HAP-1 (cell line): ENCODE results near the gene CMPK1.
"Not testable (repeated sequence)": the region's sequence is repeated elsewhere in the genome, so short reads cannot be mapped to it uniquely, and the experiment has no call there.

Experiments
- DNase-seq, 2 experiments: peaks; one replicate each; pipeline ENCODE4 v3.0.0-alpha.2; 2016 to 2020; ENCODE audit warnings: low spot score in 2 of 2
- H3K27me3 ChIP-seq: fragments of 250-450 bp; sonication (Bioruptor Pico); 2 replicates; pipeline ENCODE4 v1.5.1; 2020; ENCODE audit warnings: low read depth, mild to moderate bottlenecking, moderate library complexity
- H3K36me3 ChIP-seq: fragments of 250-450 bp; sonication (Bioruptor Pico); replicated peaks from 2 replicates; pipeline ENCODE4 v1.5.1; 2020; ENCODE audit warnings: mild to moderate bottlenecking
- H3K4me1 ChIP-seq: fragments of 250-450 bp; sonication (Bioruptor Pico); 2 replicates; pipeline ENCODE4 v1.5.1; 2020; ENCODE audit warnings: mild to moderate bottlenecking
- H3K4me3 ChIP-seq: fragments of 250-450 bp; sonication (Bioruptor Pico); 2 replicates; pipeline ENCODE4 v1.5.1; 2020; ENCODE audit warnings: mild to moderate bottlenecking, moderate library complexity
- H3K9me3 ChIP-seq: fragments of 250-450 bp; sonication (Bioruptor Pico); 2 replicates; pipeline ENCODE4 v1.5.1; 2020; ENCODE audit warnings: mild to moderate bottlenecking, moderate library complexity
- in situ Hi-C: fragments of 300-500 bp; cut with MboI; formaldehyde crosslinking; loops from 3 replicates; pipeline ENCODE4 v1.14.3; 2020; ENCODE audit warnings: low sequenced_read_pairs, inconsistent platforms, mixed read lengths

The CMPK1 gene

DNA sequence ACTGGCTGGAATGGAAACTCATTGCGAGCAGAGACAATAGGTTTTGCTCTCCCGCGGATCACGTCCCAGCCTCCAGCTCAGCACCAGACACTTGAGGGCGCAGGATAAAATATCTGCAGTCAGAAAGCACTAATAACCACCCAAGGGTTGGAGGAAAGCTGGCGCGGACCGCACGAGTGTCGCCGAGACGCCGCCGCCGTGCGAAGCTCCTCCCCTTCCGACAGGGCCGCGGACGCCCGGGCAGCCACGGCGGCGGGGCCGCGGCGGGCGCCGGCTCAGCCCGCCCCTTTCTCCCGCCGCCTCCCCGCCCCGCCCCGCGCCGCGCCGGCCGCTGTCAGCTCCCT lies at the start of gene CMPK1:
Gene CMPK1 (plus strand): TSS at position 213 of the 344 bp plus-strand sequence. CDS start 156 bp downstream, outside the sequence.
- H3K9me3 ChIP-seq: no peaks in the 10 kb centered on the region

DNA sequence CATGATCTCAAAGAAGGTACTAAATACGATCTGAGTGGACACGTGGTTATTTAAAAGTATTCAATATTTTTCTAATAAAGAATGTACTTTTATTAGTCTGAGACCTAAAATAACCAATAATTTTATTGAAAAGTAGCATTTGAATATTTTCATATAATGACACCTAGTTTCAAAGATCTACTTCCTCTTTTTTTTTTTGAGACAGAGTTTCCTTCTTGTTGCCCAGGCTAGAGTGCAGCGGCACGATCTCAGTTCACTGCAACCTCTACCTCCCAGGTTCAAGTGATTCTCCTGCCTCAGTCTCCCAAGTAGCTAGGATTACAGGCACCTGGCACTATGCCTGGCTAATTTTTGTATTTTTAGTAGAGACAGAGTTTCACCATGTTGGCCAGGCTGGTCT lies 45.5 kb upstream of the CMPK1 start:
- H3K4me1 ChIP-seq, H3K9me3 ChIP-seq, DNase-seq, in situ Hi-C loops, H3K27me3 ChIP-seq, H3K4me3 ChIP-seq: not testable (repeated sequence)
- H3K36me3 ChIP-seq: peaks cover 50% of the 10 kb centered on the region

More for the DNA sequence above, at the start of gene CMPK1:
- in situ Hi-C loops: no loop called here
- H3K36me3 ChIP-seq: no peaks in the 10 kb centered on the region; the same call in 1 of the 2 replicates
- peak; percentile 90 for DNase-seq
- peaks cover 3% of the 10 kb centered on the region for H3K4me1 ChIP-seq
- H3K27me3 ChIP-seq: no peaks in the 10 kb centered on the region
- H3K4me3 ChIP-seq: peak within 1 kb of the TSS; percentile 93

GRCh38 chr1:47294863-47295262 lies 38.7 kb upstream of the CMPK1 start:
- DNase-seq, H3K27me3 ChIP-seq, H3K4me1 ChIP-seq, in situ Hi-C loops, H3K4me3 ChIP-seq, H3K9me3 ChIP-seq: not testable (repeated sequence)
- H3K36me3 ChIP-seq: peaks cover 53% of the 10 kb centered on the region

GRCh38 chr1:47295579-47295978 lies 38.0 kb upstream of the CMPK1 start:
- no peaks in the 10 kb centered on the region for H3K4me1 ChIP-seq
- in situ Hi-C loops: no loop called here
- H3K4me3 ChIP-seq: no peak overlapping the region
- DNase-seq: no peak
- no peaks in the 10 kb centered on the region for H3K27me3 ChIP-seq
- peaks cover 61% of the 10 kb centered on the region for H3K36me3 ChIP-seq
- H3K9me3 ChIP-seq: no peaks in the 10 kb centered on the region

DNA sequence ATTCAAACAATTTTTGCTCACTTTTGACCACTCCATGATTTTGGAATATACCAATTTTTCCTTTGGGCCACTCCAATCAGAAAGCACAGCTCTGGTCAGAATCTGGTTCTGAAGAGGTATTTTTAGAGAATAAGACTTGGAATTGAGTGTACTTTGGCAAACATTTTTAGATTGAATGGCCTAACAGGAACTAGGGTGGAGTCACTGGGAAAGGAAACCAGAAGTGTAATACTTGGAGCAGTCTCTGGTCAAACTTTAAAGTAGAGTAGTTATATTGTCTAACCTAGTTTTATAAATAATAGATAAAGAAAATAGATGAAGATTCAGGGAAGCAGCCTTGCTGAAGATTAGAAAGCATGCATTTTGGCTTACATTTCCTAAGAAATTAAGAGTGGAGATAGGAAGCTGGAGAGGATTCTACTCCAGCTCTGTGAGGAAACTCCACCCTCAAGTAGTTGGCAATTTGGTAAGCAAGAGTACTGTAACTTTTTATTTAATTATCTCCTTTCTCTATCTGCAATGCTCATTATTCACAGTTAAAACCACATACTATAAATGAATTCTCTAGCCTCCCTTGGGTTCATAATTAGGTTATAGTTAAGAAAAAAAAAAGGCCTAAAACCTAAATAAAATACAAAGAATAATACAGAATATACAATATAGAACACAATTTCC lies 35.4 kb upstream of the CMPK1 start:
- Histone ChIP-seq H3K4me1 (no peaks in the 10 kb centered on the region), H3K36me3 (peaks cover 74% of the 10 kb centered on the region), H3K4me3 (no peak overlapping the region), H3K9me3 (no peaks in the 10 kb centered on the region), H3K27me3 (no peaks in the 10 kb centered on the region)
- no peak for DNase-seq
- in situ Hi-C loops: no loop called here

DNA sequence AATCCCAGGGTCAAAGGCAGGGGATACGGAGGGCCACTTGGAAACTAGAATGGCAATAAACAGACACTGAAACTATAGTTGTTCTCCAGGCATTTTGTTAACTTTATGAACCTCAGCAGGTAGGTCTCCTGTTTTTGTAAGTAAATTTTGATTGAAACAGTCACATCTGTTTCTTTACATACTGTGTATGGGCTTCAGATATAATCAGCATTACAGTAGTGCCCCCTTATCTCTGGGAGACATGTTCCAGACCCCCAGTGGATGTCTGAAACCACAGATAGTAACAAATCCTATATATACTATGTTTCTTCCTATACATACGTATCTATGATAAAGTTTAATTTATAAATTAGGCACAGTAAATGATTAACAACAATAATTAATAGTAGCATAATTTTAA lies 31.1 kb upstream of the CMPK1 start:
- Histone ChIP-seq H3K4me3 (no peak overlapping the region), H3K9me3 (no peaks in the 10 kb centered on the region), H3K4me1 (peaks cover 9% of the 10 kb centered on the region), H3K27me3 (no peaks in the 10 kb centered on the region), H3K36me3 (peaks cover 78% of the 10 kb centered on the region)
- in situ Hi-C loops: no loop called here
- DNase-seq: no peak

GRCh38 chr1:47309427-47309826 lies 24.2 kb upstream of the CMPK1 start:
- H3K4me1 ChIP-seq: peaks cover 15% of the 10 kb centered on the region
- H3K4me3 ChIP-seq: no peak overlapping the region
- H3K27me3 ChIP-seq: no peaks in the 10 kb centered on the region
- H3K36me3 ChIP-seq: peaks cover 56% of the 10 kb centered on the region
- DNase-seq: no peak
- in situ Hi-C loops: no loop called here
- no peaks in the 10 kb centered on the region for H3K9me3 ChIP-seq

DNA sequence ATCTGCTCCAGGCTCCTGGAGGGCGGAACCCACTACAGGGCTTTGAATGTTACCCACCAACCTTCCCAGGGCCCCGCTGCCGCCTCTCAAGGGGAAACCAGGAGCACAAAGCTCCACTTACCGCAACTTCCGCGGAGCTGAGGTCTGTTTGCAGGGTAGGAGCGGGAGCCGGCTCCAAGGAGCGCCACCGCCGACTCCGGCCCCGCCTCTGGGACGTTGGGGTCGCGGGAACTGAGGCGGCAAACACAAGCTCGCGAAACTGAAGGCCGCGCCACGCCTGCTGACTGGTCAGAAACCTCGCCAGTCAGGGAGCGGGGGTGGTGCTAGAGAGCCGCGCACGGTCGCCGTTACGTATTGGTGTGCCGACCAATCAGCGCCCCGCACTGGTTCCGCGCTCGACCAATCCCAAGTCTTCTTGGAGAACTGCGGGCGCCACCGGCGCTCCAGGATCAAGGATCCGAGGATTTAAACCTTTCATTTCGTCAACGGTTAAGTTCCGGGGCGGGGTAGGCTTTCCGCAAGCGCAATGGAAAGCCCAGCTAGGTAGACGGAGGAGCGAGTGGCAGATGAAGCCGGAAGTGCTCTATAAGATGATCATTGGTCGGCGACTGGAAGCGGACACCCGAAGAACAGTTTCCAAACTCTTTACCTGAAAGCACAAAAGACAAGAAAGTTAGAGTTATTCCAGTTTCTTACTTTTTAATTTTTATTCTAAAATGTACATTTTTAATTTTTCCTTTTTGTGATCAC lies 19.5 kb upstream of the CMPK1 start, which contains the start of gene STIL:
Gene STIL (minus strand): TSS at position 233 of the 750 bp plus-strand sequence. CDS start 3,828 bp downstream, outside the sequence.
- H3K4me1 ChIP-seq: peaks cover 5% of the 10 kb centered on the region
- H3K36me3 ChIP-seq: peaks cover 22% of the 10 kb centered on the region
- H3K4me3 ChIP-seq: peak within 1 kb of the TSS; percentile 85
- DNase-seq: peak; percentile 99
- in situ Hi-C loops: no loop called here
- H3K9me3 ChIP-seq: no peaks in the 10 kb centered on the region
- H3K27me3 ChIP-seq: no peaks in the 10 kb centered on the region

DNA sequence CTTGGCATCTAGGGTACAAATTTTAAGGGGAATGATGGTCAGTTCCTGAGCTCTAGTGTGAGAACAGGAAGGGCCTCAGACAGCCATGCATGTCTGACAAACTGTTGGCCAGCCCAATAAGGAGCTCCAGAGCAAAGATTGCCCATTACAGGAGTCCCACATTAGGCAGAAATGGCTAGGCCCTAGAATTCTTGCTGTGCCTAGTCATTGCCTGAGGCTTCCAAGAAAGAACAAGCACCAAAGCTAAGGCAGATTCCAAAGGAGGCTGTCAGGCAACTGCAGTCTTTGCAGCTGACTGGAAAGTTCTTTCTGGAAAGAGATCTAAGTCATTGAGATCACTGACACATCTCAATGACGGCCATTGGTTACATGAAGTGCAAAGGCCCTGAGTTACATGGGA lies 15.7 kb upstream of the CMPK1 start:
- Histone ChIP-seq H3K27me3 (no peaks in the 10 kb centered on the region), H3K36me3 (no peaks in the 10 kb centered on the region), H3K4me1 (no peaks in the 10 kb centered on the region; the same call in 1 of the 2 replicates), H3K9me3 (no peaks in the 10 kb centered on the region), H3K4me3 (no peak overlapping the region)
- in situ Hi-C loops: no loop called here
- DNase-seq: no peak

DNA sequence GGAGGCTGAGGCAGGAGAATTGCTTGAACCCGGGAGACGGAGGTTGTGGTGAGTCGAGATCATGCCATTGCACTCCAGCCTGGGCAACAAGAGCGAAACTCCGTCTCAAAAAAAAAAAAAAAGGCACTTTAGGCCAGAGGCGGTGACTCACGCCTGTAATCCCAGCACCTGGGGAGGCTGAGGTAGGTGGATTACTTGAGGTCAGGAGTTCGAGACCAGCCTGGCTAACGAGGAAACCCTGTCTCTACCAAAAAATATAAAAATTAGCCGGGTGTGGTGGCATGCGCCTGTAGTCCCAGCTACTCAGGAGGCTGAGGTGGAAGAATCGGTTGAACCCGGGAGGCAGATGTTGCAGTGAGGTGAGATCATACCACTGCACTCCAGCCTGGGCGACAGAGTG lies 13.6 kb upstream of the CMPK1 start:
- H3K27me3 ChIP-seq, in situ Hi-C loops, H3K4me3 ChIP-seq, H3K9me3 ChIP-seq, H3K36me3 ChIP-seq, H3K4me1 ChIP-seq, DNase-seq: not testable (repeated sequence)

DNA sequence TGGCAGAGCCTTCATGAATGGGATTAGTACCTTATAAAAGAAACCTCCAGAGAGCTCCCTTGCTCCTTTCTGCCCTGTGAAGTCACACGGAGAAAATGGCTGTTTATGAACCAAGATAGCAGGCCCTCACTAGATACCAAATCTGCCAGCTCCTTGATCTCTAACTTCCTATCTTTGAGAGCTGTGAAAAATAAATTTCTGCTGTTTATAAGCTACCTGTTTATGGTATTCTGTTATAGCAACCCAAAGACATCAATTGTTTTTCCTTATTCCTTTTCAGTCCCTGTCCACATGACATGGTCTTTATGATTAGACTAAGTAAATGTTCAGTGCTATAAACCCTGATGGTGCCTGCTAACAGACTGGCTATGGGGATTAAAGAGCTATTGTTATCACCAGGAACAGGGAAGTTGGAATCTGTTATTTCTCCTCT lies 10.0 kb upstream of the CMPK1 start:
- Histone ChIP-seq H3K27me3 (no peaks in the 10 kb centered on the region), H3K36me3 (no peaks in the 10 kb centered on the region), H3K9me3 (no peaks in the 10 kb centered on the region), H3K4me1 (peaks cover 13% of the 10 kb centered on the region), H3K4me3 (no peak overlapping the region)
- DNase-seq: peak; percentile 22 to 63
- in situ Hi-C loops: no loop called here

GRCh38 chr1:47324682-47325081 lies 8.9 kb upstream of the CMPK1 start:
- H3K9me3 ChIP-seq: no peaks in the 10 kb centered on the region
- in situ Hi-C loops: no loop called here
- H3K4me3 ChIP-seq: no peak overlapping the region
- peaks cover 13% of the 10 kb centered on the region for H3K4me1 ChIP-seq
- no peaks in the 10 kb centered on the region for H3K36me3 ChIP-seq
- no peaks in the 10 kb centered on the region for H3K27me3 ChIP-seq
- DNase-seq: no peak

- Histone ChIP-seq H3K36me3 (no peaks in the 10 kb centered on the region), H3K4me3 (no peak overlapping the region), H3K27me3 (no peaks in the 10 kb centered on the region), H3K4me1 (peaks cover 13% of the 10 kb centered on the region), H3K9me3 (no peaks in the 10 kb centered on the region)
- in situ Hi-C loops: no loop called here
- no peak for DNase-seq
These were observed 8.1 kb upstream of the CMPK1 start for GRCh38 chr1:47325528-47325927.

DNA sequence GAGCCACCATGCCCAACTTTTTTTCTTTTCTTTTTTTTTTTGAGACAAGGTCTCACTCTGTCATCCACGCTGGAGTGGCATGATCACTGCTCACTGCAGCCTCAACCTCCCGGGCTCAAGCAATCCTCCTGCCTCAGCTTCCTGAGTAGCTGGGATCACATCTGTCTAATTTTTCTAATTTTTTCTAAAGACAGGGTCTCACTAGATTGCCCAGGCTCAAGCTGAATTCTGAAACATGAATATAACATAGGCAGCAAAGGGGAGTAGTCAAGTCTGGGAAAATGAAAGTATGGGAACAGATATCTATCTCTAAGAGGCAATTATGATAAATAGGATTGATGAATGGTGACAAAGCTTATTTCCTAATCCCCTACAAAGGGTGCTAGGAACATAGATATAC lies 7.3 kb upstream of the CMPK1 start:
- Histone ChIP-seq H3K36me3 (no peaks in the 10 kb centered on the region), H3K9me3 (no peaks in the 10 kb centered on the region), H3K4me3 (no peak overlapping the region), H3K4me1 (peaks cover 13% of the 10 kb centered on the region), H3K27me3 (no peaks in the 10 kb centered on the region)
- in situ Hi-C loops: no loop called here
- DNase-seq: no peak
